GM23338 (cell line): ENCODE measurements around the gene DNAAF3. TPM values are rescaled to one million over a fixed set of nuclear protein-coding genes. Genes with fewer than 3 reads are reported as not detected.

ENCODE experiments used
- ATAC-seq: fragments of 200-7000 bp; cut with Tn5 transposase; 3 replicates; pipeline ENCODE4 v1.9.1; 2020
- DNase-seq: peaks from one replicate; pipeline ENCODE4 v3.0.0-alpha.2; 2015; ENCODE audit warnings: low spot score
- H2AFZ ChIP-seq: fragments of 200-600 bp; sonication (generic); 2 replicates; pipeline ENCODE4 v1.8.0; 2016; ENCODE audit warnings: antibody characterized with exemption, mild to moderate bottlenecking, moderate library complexity
- H3F3A ChIP-seq: fragments of 200-600 bp; sonication (generic); replicated peaks from 2 replicates; pipeline ENCODE4 v1.8.0; 2017; ENCODE audit warnings: antibody characterized with exemption, mixed run types, low read depth
- H3K27ac ChIP-seq: fragments of 200-600 bp; sonication (generic); 2 replicates; pipeline ENCODE4 v1.6.1; 2016; ENCODE audit warnings: low read depth
- H3K27me3 ChIP-seq: fragments of 200-600 bp; sonication (generic); 2 replicates; pipeline ENCODE4 v1.8.0; 2016; ENCODE audit warnings: mild to moderate bottlenecking, mixed run types, moderate library complexity; ENCODE audit not compliant: insufficient read depth
- H3K36me3 ChIP-seq: fragments of 200-600 bp; sonication (generic); 2 replicates; pipeline ENCODE4 v1.8.0; 2016; ENCODE audit warnings: mild to moderate bottlenecking; ENCODE audit not compliant: insufficient read depth
- H3K4me1 ChIP-seq: fragments of 200-600 bp; sonication (generic); 2 replicates; pipeline ENCODE4 v1.8.0; 2016; ENCODE audit warnings: mild to moderate bottlenecking, moderate library complexity; ENCODE audit not compliant: insufficient read depth
- H3K4me2 ChIP-seq: fragments of 200-600 bp; sonication (generic); 2 replicates; pipeline ENCODE4 v1.7.1; 2017; ENCODE audit warnings: mixed run types
- H3K4me3 ChIP-seq: fragments of 200-600 bp; sonication (generic); 2 replicates; pipeline ENCODE4 v1.6.1; 2016; ENCODE audit warnings: mixed run types
- H3K79me2 ChIP-seq: fragments of 200-600 bp; sonication (generic); replicated peaks from 2 replicates; pipeline ENCODE4 v1.8.0; 2017; ENCODE audit warnings: mild to moderate bottlenecking; ENCODE audit not compliant: insufficient read depth
- H3K9me2 ChIP-seq: fragments of 200-600 bp; sonication (generic); 2 replicates; pipeline ENCODE4 v1.8.0; 2017; ENCODE audit not compliant: insufficient read depth
- H4K20me1 ChIP-seq: fragments of 200-600 bp; sonication (generic); replicated peaks from 2 replicates; pipeline ENCODE4 v1.8.0; 2017; ENCODE audit warnings: mild to moderate bottlenecking; ENCODE audit not compliant: insufficient read depth
- H3K27ac Mint-ChIP-seq: 2 replicates; pipeline ENCODE4 v1.8.0; 2020; ENCODE audit warnings: inconsistent platforms, mild to moderate bottlenecking, moderate library complexity, mixed read lengths
- H3K27me3 Mint-ChIP-seq: 3 replicates; pipeline ENCODE4 v1.8.0; 2022; ENCODE audit warnings: low read depth, mild to moderate bottlenecking, moderate library complexity, mixed read lengths, inconsistent platforms; ENCODE audit not compliant: insufficient read depth, poor library complexity
- H3K36me3 Mint-ChIP-seq: 3 replicates; pipeline ENCODE4 v1.8.0; 2021; ENCODE audit warnings: low read depth, mild to moderate bottlenecking, inconsistent platforms, moderate library complexity, mixed read lengths
- H3K4me1 Mint-ChIP-seq: 3 replicates; pipeline ENCODE4 v1.8.0; 2020; ENCODE audit warnings: mild to moderate bottlenecking, inconsistent platforms, mixed read lengths
- H3K4me3 Mint-ChIP-seq: 3 replicates; pipeline ENCODE4 v1.8.0; 2021; ENCODE audit warnings: moderate library complexity, mild to moderate bottlenecking, inconsistent platforms, mixed read lengths
- H3K9me3 Mint-ChIP-seq: 3 replicates; pipeline ENCODE4 v1.8.0; 2020; ENCODE audit warnings: moderate library complexity, mild to moderate bottlenecking, inconsistent platforms, mixed read lengths
- REST ChIP-seq: IDR thresholded peaks from one replicate; pipeline ENCODE4 v1.6.1; 2018; ENCODE audit warnings: antibody characterized with exemption; ENCODE audit not compliant: unreplicated experiment
- polyA plus RNA-seq: library from polyadenylated mRNA; unstranded; fragments of >200 nt; fragmentation: Nextera tagmentation; extraction: Ambion mirVana; gene quantifications from 2 replicates; pipeline ENCODE4 v1.2.1, GENCODE V29; 2016
- total RNA-seq: library from RNA; depleted of rRNA; stranded (reverse); fragments of >200 nt; shearing (Covaris generic); gene quantifications from 2 replicates; pipeline ENCODE4 v1.2.3, GENCODE V29; 2014
- TF ChIP-seq, protein P1 (sequence below): IDR thresholded peaks from 2 replicates; pipeline ENCODE4 v1.6.1; 2016; ENCODE audit warnings: antibody characterized with exemption

The DNAAF3 gene
- total and polyA plus RNA-seq, 2 experiments from 2014 or later: 8.5 to 9.0 TPM

DNA sequence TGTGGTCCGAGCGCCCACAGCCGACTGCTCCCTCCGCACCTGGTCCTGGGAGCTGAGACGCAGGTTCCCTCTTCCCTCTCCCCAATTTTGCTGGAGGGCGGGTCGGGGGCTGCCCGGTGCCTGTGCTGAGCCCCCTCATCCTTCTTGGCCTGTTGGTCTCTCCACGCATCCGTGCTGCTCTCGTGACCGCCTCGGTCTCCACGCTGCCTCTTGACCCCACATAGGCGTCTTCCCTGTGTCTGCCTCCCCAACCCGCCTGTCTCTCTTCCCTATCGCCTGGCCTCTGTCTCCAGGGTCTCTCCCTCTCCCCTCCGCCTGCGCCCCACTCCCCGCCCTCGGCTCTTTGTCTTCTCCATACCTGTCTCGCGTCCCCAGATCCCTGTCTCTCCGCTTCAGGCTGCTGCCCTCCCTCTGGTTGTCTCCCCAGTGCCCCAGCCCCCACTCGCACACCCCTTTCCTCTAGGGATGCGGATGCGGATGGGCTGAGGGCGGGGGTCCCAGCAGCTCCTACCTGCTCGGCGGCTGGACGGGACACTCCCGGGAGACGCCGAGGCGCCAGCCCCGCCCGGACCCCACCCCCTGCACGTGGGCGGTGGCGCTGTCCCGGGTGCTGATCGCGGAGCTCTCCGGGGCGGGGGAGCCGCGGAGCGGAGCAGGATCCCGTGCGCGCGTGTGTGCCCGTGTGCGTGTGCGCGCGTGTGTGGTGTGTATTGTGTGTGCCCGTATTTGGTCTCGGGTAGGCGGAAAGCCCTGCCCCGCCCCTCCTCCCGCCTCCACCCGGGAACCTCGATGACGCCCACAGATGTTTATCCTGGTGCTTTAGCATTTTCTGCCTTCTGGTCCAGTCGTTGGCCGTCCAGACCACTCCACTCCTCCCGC lies 13.4 kb upstream of the DNAAF3 start, which contains the start of gene SYT5:
SYT5 (minus strand) TSS at position 684 of the 879 bp plus-strand sequence. CDS start 1,248 bp downstream, outside the sequence.
- H3K27ac ChIP-seq: no peak within 1 kb of the TSS
- H3K4me3 Mint-ChIP-seq: peak within 1 kb of the TSS; percentile 79

More for the DNA sequence above, 13.4 kb upstream of the DNAAF3 start, which contains the start of gene SYT5:
- no peaks in the 10 kb centered on the region for H4K20me1 ChIP-seq
- Mint-ChIP-seq H3K27me3 (peaks cover 44% of the 10 kb centered on the region), H3K4me1 (peaks cover 23% of the 10 kb centered on the region), H3K27ac (peak within 1 kb of the TSS; percentile 86; the same call in 1 of the 2 replicates), H3K36me3 (no peaks in the 10 kb centered on the region), H3K9me3 (peaks cover 9% of the 10 kb centered on the region)
- peak; percentile 71 for ATAC-seq
- H3K36me3 ChIP-seq: no peaks in the 10 kb centered on the region
- H2AFZ ChIP-seq: peak within 1 kb of the TSS; percentile 94
- H3K4me3 ChIP-seq: peak within 1 kb of the TSS; percentile 86
- 0 out of 2 replicates have a peak, but pooled peaks cover 3% of the 10 kb centered on the region for H3F3A ChIP-seq
- H3K4me1 ChIP-seq: peaks cover 3% of the 10 kb centered on the region; the same call in 1 of the 2 replicates
- peak; percentile 97 for TF ChIP-seq REST
- TF ChIP-seq, protein P1, sequence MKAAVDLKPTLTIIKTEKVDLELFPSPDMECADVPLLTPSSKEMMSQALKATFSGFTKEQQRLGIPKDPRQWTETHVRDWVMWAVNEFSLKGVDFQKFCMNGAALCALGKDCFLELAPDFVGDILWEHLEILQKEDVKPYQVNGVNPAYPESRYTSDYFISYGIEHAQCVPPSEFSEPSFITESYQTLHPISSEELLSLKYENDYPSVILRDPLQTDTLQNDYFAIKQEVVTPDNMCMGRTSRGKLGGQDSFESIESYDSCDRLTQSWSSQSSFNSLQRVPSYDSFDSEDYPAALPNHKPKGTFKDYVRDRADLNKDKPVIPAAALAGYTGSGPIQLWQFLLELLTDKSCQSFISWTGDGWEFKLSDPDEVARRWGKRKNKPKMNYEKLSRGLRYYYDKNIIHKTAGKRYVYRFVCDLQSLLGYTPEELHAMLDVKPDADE: no peak
- H3K9me2 ChIP-seq: no peaks in the 10 kb centered on the region
- peak within 1 kb of the TSS; percentile 89 for H3K4me2 ChIP-seq
- H3K27me3 ChIP-seq: peaks cover 55% of the 10 kb centered on the region
- peak; percentile 74 for DNase-seq
- no peaks in the 10 kb centered on the region for H3K79me2 ChIP-seq
